Neural cell (in vitro differentiated cells): ENCODE measurements around the gene TIE1.

ENCODE experiments used
- CTCF ChIP-seq: fragments of 450-650 bp; IDR thresholded peaks from 2 replicates; pipeline ENCODE4 v1.5.1; 2014; ENCODE audit warnings: antibody characterized with exemption, mild to moderate bottlenecking, moderate library complexity; ENCODE audit not compliant: poor library complexity, severe bottlenecking
- EP300 ChIP-seq: fragments of 450-650 bp; conservative IDR thresholded peaks from 2 replicates; pipeline ENCODE4 v1.6.1; 2014; ENCODE audit warnings: antibody characterized with exemption, mild to moderate bottlenecking, moderate library complexity; ENCODE audit not compliant: poor library complexity, severe bottlenecking
- EZH2 ChIP-seq: fragments of 200-600, 300-800 bp; shearing (Covaris generic), sonication (generic); IDR thresholded peaks from 2 replicates; pipeline ENCODE4 v1.6.1; 2014; ENCODE audit warnings: antibody characterized with exemption, low read length, borderline replicate concordance, mild to moderate bottlenecking; ENCODE audit not compliant: insufficient read depth, poor library complexity, severe bottlenecking
- POLR2AphosphoS5 ChIP-seq: IDR thresholded peaks from 2 replicates; pipeline ENCODE4 v1.6.1; 2012
- RAD21 ChIP-seq: fragments of 450-650 bp; conservative IDR thresholded peaks from 2 replicates; pipeline ENCODE4 v1.6.1; 2014; ENCODE audit warnings: antibody characterized with exemption, mild to moderate bottlenecking, moderate library complexity
- REST ChIP-seq: IDR thresholded peaks from 2 replicates; pipeline ENCODE4 v1.6.1; 2012; ENCODE audit warnings: borderline replicate concordance
- TAF1 ChIP-seq: IDR thresholded peaks from 2 replicates; pipeline ENCODE4 v1.6.1; 2012; ENCODE audit warnings: low read depth

- TF ChIP-seq POLR2AphosphoS5: no peak
- TF ChIP-seq EZH2: no peak
- TF ChIP-seq EP300: no peak
- TF ChIP-seq CTCF: peak; percentile 56
- peak; percentile 21 for TF ChIP-seq RAD21
- no peak for TF ChIP-seq REST
- TF ChIP-seq TAF1: no peak
Observed at GRCh38 chr1:43367904-43368645, 67.3 kb downstream of the TIE1 start, which contains the start of gene ELOVL1.
